Epithelial cell of esophagus (primary cell): Measurements from ENCODE around the gene ITGB7.
"Not testable (repeated sequence)": the region's sequence is repeated elsewhere in the genome, so short reads cannot be mapped to it uniquely, and the experiment has no call there.

Source experiments
- DNase-seq: peaks from one replicate; pipeline ENCODE4 v3.0.0; 2010; ENCODE audit warnings: low read depth
- H3K4me3 ChIP-seq: 2 replicates; pipeline ENCODE4 v1.5.1; 2011; ENCODE audit warnings: mild to moderate bottlenecking, low read length, control low read depth
- CTCF ChIP-seq: IDR thresholded peaks from 2 replicates; pipeline ENCODE4 v1.5.1; 2011; ENCODE audit warnings: low read depth, mild to moderate bottlenecking, low read length, control low read depth, inconsistent platforms; ENCODE audit not compliant: insufficient read depth; ENCODE audit errors: missing control alignments

ITGB7 gene

GRCh38 chr12:53210843-53211242 lies 3.8 kb upstream of the ITGB7 start:
- DNase-seq = no peak
- TF ChIP-seq CTCF = no peak
- no peak overlapping the region for H3K4me3 ChIP-seq

- no peak for DNase-seq
- no peak overlapping the region for H3K4me3 ChIP-seq
- no peak for TF ChIP-seq CTCF
Measured at GRCh38 chr12:53208877-53209463, 1.9 kb upstream of the ITGB7 start.

- TF ChIP-seq CTCF = no peak
- no peak for DNase-seq
- H3K4me3 ChIP-seq = no peak overlapping the region
Measured at GRCh38 chr12:53208435-53208834, 1.4 kb upstream of the ITGB7 start.

GRCh38 chr12:53205747-53206419 lies 1.2 kb downstream of the ITGB7 start:
- no peak overlapping the region for H3K4me3 ChIP-seq
- peak; percentile 70 for DNase-seq

GRCh38 chr12:53204351-53204750 lies 2.7 kb downstream of the ITGB7 start:
- TF ChIP-seq CTCF = no peak
- no peak overlapping the region for H3K4me3 ChIP-seq
- DNase-seq = no peak

More at GRCh38 chr12:53205747-53206419, 1.2 kb downstream of the ITGB7 start:
- TF ChIP-seq CTCF = no peak

GRCh38 chr12:53202316-53202715 lies 4.7 kb downstream of the ITGB7 start:
- not testable (repeated sequence) for DNase-seq

GRCh38 chr12:53201639-53202038 lies 5.4 kb downstream of the ITGB7 start:
- no peak for DNase-seq
- TF ChIP-seq CTCF = no peak
- no peak overlapping the region for H3K4me3 ChIP-seq

More at GRCh38 chr12:53202316-53202715, 4.7 kb downstream of the ITGB7 start:
- not testable (repeated sequence) for H3K4me3 ChIP-seq
